Fibroblast of lung (primary cell): Measurements from ENCODE around the gene STAM.

ENCODE experiments used
- CTCF ChIP-seq, 2 donors: IDR thresholded peaks in 1 of 2; conservative IDR thresholded peaks in 1 of 2; 1 replicate in 1 of 2; 2 replicates in 1 of 2; pipeline ENCODE4 v1.5.1; 2011 to 2012; ENCODE audit warnings: low read length in 2 of 2, control low read depth in 1 of 2, inconsistent platforms in 1 of 2, low read depth in 1 of 2, mild to moderate bottlenecking in 1 of 2
- EZH2 ChIP-seq: IDR thresholded peaks from 2 replicates; pipeline ENCODE4 v1.5.1; 2012; ENCODE audit warnings: low read length, control low read depth, mild to moderate bottlenecking; ENCODE audit errors: missing control alignments

- TF ChIP-seq CTCF (conservative IDR thresholded peaks at IDR 0.05 in 1 of 2, IDR thresholded peaks at IDR 0.05 in 1 of 2; ENCODE audit: low read depth in 1 of 2, low read length in 2 of 2): no peak
- TF ChIP-seq EZH2: no peak
Observed at GRCh38 chr10:17751781-17752445, 108.0 kb downstream of the STAM start, which contains the start of gene TMEM236.
